Ovary (tissue), 3 donors: ENCODE data around the gene PLCL1.

Source experiments
- CTCF ChIP-seq, 3 donors: fragments of 450-650 bp in 2 of 3; fragments of 200-600 bp in 1 of 3; IDR thresholded peaks; one replicate each; pipeline versions ENCODE4 v1.5.1 to v1.8.0; 2016 to 2022; ENCODE audit warnings: antibody characterized with exemption in 3 of 3, mild to moderate bottlenecking in 1 of 3
- EP300 ChIP-seq: sonication (generic); formaldehyde crosslinking; IDR thresholded peaks from one replicate; pipeline ENCODE4 v1.6.1; 2017; ENCODE audit warnings: antibody characterized with exemption
- POLR2A ChIP-seq: fragments of 450-650 bp; IDR thresholded peaks from one replicate; pipeline ENCODE4 v1.6.1; 2017; ENCODE audit warnings: antibody characterized with exemption, mild to moderate bottlenecking, moderate library complexity
- donor health status: DM: no; HTN: no; CAD: no.

GRCh38 chr2:197858607-197859140 lies 54.3 kb downstream of the PLCL1 start:
- TF ChIP-seq CTCF (IDR thresholded peaks at IDR 0.05) (no peak), POLR2A (no peak), EP300 (no peak)
